Right lobe of liver (tissue), 6 donors: ENCODE data around the gene FASTK. TPM values are rescaled to one million over a fixed set of nuclear protein-coding genes. Genes with fewer than 3 reads are reported as not detected.

Experiments used
- ATAC-seq, 4 donors: fragments of 200-7000 bp; cut with Tn5 transposase; one replicate each; pipeline ENCODE4 v1.9.1; 2020; ENCODE audit warnings: mild to moderate bottlenecking in 4 of 4, moderate library complexity in 4 of 4
- DNase-seq, 3 donors: peaks; one replicate each; pipeline ENCODE4 v3.0.0-alpha.2; 2020
- H3K27ac ChIP-seq, 3 donors: fragments of 200-600 bp; one replicate each; pipeline ENCODE4 v1.8.0; 2022
- H3K27me3 ChIP-seq, 2 donors: fragments of 200-600 bp; one replicate each; pipeline ENCODE4 v1.8.0; 2022
- H3K36me3 ChIP-seq, 4 donors: fragments of 200-600 bp; sonication (generic) in 1 of 4; one replicate each; pipeline versions ENCODE4 v1.5.1 to v1.8.0; 2017 to 2022; ENCODE audit warnings: control low read depth in 1 of 4
- H3K4me1 ChIP-seq, 4 donors: fragments of 200-600 bp; sonication (generic) in 1 of 4; one replicate each; pipeline versions ENCODE4 v1.5.1 to v1.8.0; 2017 to 2022; ENCODE audit warnings: control low read depth in 1 of 4
- H3K4me3 ChIP-seq, 3 donors: fragments of 200-600 bp; one replicate each; pipeline ENCODE4 v1.8.0; 2022
- H3K9me3 ChIP-seq, 4 donors: fragments of 200-600 bp; sonication (generic) in 1 of 4; one replicate each; pipeline versions ENCODE4 v1.5.1 to v1.8.0; 2017 to 2022; ENCODE audit warnings: control low read depth in 1 of 4
- CTCF ChIP-seq, 4 donors: fragments of 200-600 bp in 3 of 4; fragments of 450-650 bp in 1 of 4; IDR thresholded peaks; one replicate each; pipeline versions ENCODE4 v1.5.1 to v1.8.0; 2016 to 2022; ENCODE audit warnings: antibody characterized with exemption in 4 of 4, mild to moderate bottlenecking in 2 of 4
- POLR2A ChIP-seq: fragments of 450-650 bp; IDR thresholded peaks from one replicate; pipeline ENCODE4 v1.6.1; 2017; ENCODE audit warnings: antibody characterized with exemption, mild to moderate bottlenecking
- WGBS: methylation state at CpG from one replicate; pipeline ENCODE4 v1.1.6; 2018; ENCODE audit warnings: low coverage, low lambda C conversion rate; ENCODE audit not compliant: insufficient coverage; ENCODE audit errors: missing lambda C conversion rate; 5-methylcytosine and 5-hydroxymethylcytosine counted together
- intact Hi-C, 2 donors: fragments of 100-400 bp; cut with DNase I; formaldehyde crosslinking; loops; one replicate each; pipeline versions ENCODE4 v1.11.2 to v1.14.1; 2022
- total RNA-seq, 6 experiments: library from RNA; depleted of rRNA in 2 of 6; stranded (reverse); fragments of >200 nt in 2 of 6; fragmentation: NEBNext Ultra II Directional in 3 of 6; extraction: Animal tissue kit (Norgen Biotek cat#: 25700) in 3 of 6; gene quantifications; one replicate each; pipeline versions ENCODE4 v1.1.0 to v1.2.4, GENCODE V29; 2016 to 2023
- donor health status: DM: no; HTN: yes; CAD: no.
- donor health status: DM: no; HTN: no; CAD: no.
- donor health status: DM: no; HTN: no; CAD: no.
- donor health status: DM: no; HTN: yes; CAD: no.
- donor health status: DM: no; HTN: yes; CAD: no.

Gene FASTK
- total RNA-seq, 6 experiments from 2014 or later: 33.4 to 48.8 (median 43.9) TPM

- DNase-seq (no peak), ATAC-seq (peak in 3 of 4 donors; percentile 0 to 3 (median 0))
- Histone ChIP-seq H3K4me3 (peak overlapping the region; percentile 83 to 99 (median 93)), H3K36me3 (peaks cover 0 to 12% (median 4%) of the 10 kb centered on the region in 4 donors), H3K27me3 (no peaks in the 10 kb centered on the region), H3K9me3 (no peaks in the 10 kb centered on the region), H3K27ac (peak overlapping the region; percentile 80 to 91 (median 90)), H3K4me1 (peaks cover 0 to 31% (median 10%) of the 10 kb centered on the region in 4 donors)
- intact Hi-C loops: no loop called here
- TF ChIP-seq POLR2A (no peak), CTCF (IDR thresholded peaks at IDR 0.05) (no peak)
- whole genome bisulfite sequencing: 4% methylated on average over 7 of the region's 31 CpGs
Measured at GRCh38 chr7:151080067-151080521, 515 bp downstream of the FASTK start.

GRCh38 chr7:151079199-151079910 lies 1.3 kb downstream of the FASTK start:
- Histone ChIP-seq H3K36me3 (peaks cover 0 to 19% (median 9%) of the 10 kb centered on the region in 4 donors), H3K4me3 (peak overlapping the region; percentile 83 to 99 (median 93)), H3K27me3 (no peaks in the 10 kb centered on the region), H3K27ac (no peak overlapping the region), H3K9me3 (no peaks in the 10 kb centered on the region), H3K4me1 (peaks cover 0 to 27% (median 10%) of the 10 kb centered on the region in 4 donors)
- 63% methylated on average over 1 of the region's 27 CpGs for WGBS
- TF ChIP-seq POLR2A: no peak
- TF ChIP-seq CTCF (IDR thresholded peaks at IDR 0.05): no peak
- DNase-seq (peak in 1 of 3 donors; percentile 45), ATAC-seq (no peak)
- intact Hi-C loops: no loop called here

- Histone ChIP-seq H3K4me3 (no peak overlapping the region), H3K27ac (no peak overlapping the region), H3K36me3 (peaks cover 0 to 28% (median 17%) of the 10 kb centered on the region in 4 donors), H3K4me1 (peaks cover 0 to 22% (median 10%) of the 10 kb centered on the region in 4 donors), H3K9me3 (no peaks in the 10 kb centered on the region), H3K27me3 (no peaks in the 10 kb centered on the region)
- DNase-seq: peak in 1 of 3 donors; percentile 45
- TF ChIP-seq POLR2A (no peak), CTCF (IDR thresholded peaks at IDR 0.05) (no peak)
- no peak for ATAC-seq
- intact Hi-C loops: no loop called here
- 61% methylated on average over 15 of the region's 22 CpGs for WGBS
Measured at GRCh38 chr7:151078233-151079040, 2.2 kb downstream of the FASTK start.

- peaks cover 0 to 22% (median 10%) of the 10 kb centered on the region in 4 donors for H3K4me1 ChIP-seq
- peaks cover 0 to 33% (median 21%) of the 10 kb centered on the region in 4 donors for H3K36me3 ChIP-seq
- H3K9me3 ChIP-seq: no peaks in the 10 kb centered on the region
- TF ChIP-seq POLR2A: no peak
- no peak for TF ChIP-seq CTCF (IDR thresholded peaks at IDR 0.05)
- H3K27ac ChIP-seq: no peak overlapping the region
- H3K4me3 ChIP-seq: no peak overlapping the region
- DNase-seq: no peak
- 52% methylated on average over 2 of the region's 10 CpGs for WGBS
- intact Hi-C loops: no loop called here
- no peaks in the 10 kb centered on the region for H3K27me3 ChIP-seq
- ATAC-seq: no peak
Measured at GRCh38 chr7:151077705-151078232, 2.8 kb downstream of the FASTK start.
